HG02852 (cell line): ENCODE results near the gene CKM.
"Not testable (repeated sequence)": the region's sequence is repeated elsewhere in the genome, so short reads cannot be mapped to it uniquely, and the experiment has no call there.

ENCODE experiments used
- ATAC-seq: cut with Tn5 transposase; IDR thresholded peaks from one replicate; pipeline ENCODE4 v1.9.1; 2021; ENCODE audit warnings: mild to moderate bottlenecking, moderate library complexity; ENCODE audit not compliant: unreplicated experiment

The CKM gene

GRCh38 chr19:45349430-45349941 is 26.8 kb upstream of the CKM start:
- ATAC-seq, result no peak

- no peak for ATAC-seq
These were observed 26.4 kb upstream of the CKM start for GRCh38 chr19:45349126-45349415.

GRCh38 chr19:45348367-45349125 is 25.9 kb upstream of the CKM start:
- ATAC-seq, result no peak

- ATAC-seq, result no peak
These were observed 25.1 kb upstream of the CKM start for GRCh38 chr19:45347570-45348366.

- no peak for ATAC-seq
These were observed 23.8 kb upstream of the CKM start for GRCh38 chr19:45346449-45346848.

- no peak for ATAC-seq
These were observed 22.8 kb upstream of the CKM start for GRCh38 chr19:45345506-45345860.

- ATAC-seq, result no peak
These were observed 22.2 kb upstream of the CKM start for GRCh38 chr19:45344621-45345505.

- ATAC-seq, result no peak
These were observed 20.2 kb upstream of the CKM start for GRCh38 chr19:45342911-45343310.

GRCh38 chr19:45340899-45341453 is 18.3 kb upstream of the CKM start:
- ATAC-seq, result no peak

- ATAC-seq, result no peak
These were observed 17.7 kb upstream of the CKM start, which contains the start of gene KLC3 for GRCh38 chr19:45340232-45340898. Gene KLC3, plus strand, starts transcription at chr19:45340750. Its CDS starts 4,792 bp downstream, at chr19:45345542.

GRCh38 chr19:45339629-45340028 is 17.0 kb upstream of the CKM start:
- no peak for ATAC-seq

GRCh38 chr19:45336696-45337251 is 14.1 kb upstream of the CKM start:
- ATAC-seq, result no peak

- ATAC-seq, result not testable (repeated sequence)
These were observed 12.2 kb upstream of the CKM start for GRCh38 chr19:45334881-45335280.

- ATAC-seq, result no peak
These were observed 11.1 kb upstream of the CKM start for GRCh38 chr19:45333609-45334303.

GRCh38 chr19:45331411-45331810 is 8.7 kb upstream of the CKM start:
- no peak for ATAC-seq

GRCh38 chr19:45327404-45328143 is 4.9 kb upstream of the CKM start:
- ATAC-seq, result no peak

- ATAC-seq, result no peak
These were observed 1.8 kb upstream of the CKM start for GRCh38 chr19:45324349-45324907.

- no peak for ATAC-seq
These were observed 1.0 kb upstream of the CKM start for GRCh38 chr19:45323671-45324081.
